HUES6 (cell line): ENCODE results near the gene BICC1.

Experiments
- H3K27ac ChIP-seq: 2 replicates; pipeline ENCODE4 v1.7.0; 2013; ENCODE audit warnings: low read depth, mild to moderate bottlenecking, low read length, inconsistent platforms
- H3K27me3 ChIP-seq: 2 replicates; pipeline ENCODE4 v1.6.1; 2013; ENCODE audit warnings: low read length; ENCODE audit not compliant: control insufficient read depth, insufficient read depth
- H3K36me3 ChIP-seq: 2 replicates; pipeline ENCODE4 v1.6.1; 2013; ENCODE audit warnings: low read length; ENCODE audit not compliant: control insufficient read depth, insufficient read depth
- H3K4me1 ChIP-seq: 2 replicates; pipeline ENCODE4 v1.6.1; 2013; ENCODE audit warnings: low read length; ENCODE audit not compliant: control insufficient read depth, insufficient read depth
- H3K4me3 ChIP-seq: 2 replicates; pipeline ENCODE4 v1.5.1; 2013; ENCODE audit warnings: low read depth, low read length
- H3K9ac ChIP-seq: one replicate; pipeline ENCODE4 v1.6.1; 2013; ENCODE audit warnings: mild to moderate bottlenecking, low read length
- H3K9me3 ChIP-seq: 2 replicates; pipeline ENCODE4 v1.6.1; 2013; ENCODE audit warnings: low read depth, low read length; ENCODE audit not compliant: control insufficient read depth, insufficient read depth

Gene BICC1

DNA sequence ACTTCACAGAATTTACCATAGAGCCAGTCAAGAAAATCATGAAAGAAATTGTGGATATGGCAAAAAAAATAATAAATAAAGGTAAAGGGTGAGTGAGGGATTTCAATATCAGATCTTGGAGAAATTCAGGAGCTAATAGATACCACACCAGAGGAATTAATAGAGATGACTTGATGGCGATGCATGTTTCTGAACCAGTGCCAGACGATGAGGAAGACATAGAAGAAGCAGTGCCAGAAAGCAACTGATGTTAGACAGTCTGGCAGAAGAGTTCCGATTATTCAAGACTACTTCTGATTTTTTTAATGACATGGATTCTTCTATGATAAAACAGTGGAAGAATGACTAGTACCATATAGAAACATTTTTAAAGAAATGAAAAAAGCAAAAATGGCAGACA is 314.7 kb downstream of the BICC1 start:
- no peaks in the 10 kb centered on the region for H3K9me3 ChIP-seq
- no peak overlapping the region for H3K4me3 ChIP-seq
- H3K27me3 ChIP-seq, result no peaks in the 10 kb centered on the region
- H3K4me1 ChIP-seq, result no peaks in the 10 kb centered on the region
- no peaks in the 10 kb centered on the region for H3K36me3 ChIP-seq
- no peak overlapping the region for H3K27ac ChIP-seq
- H3K9ac ChIP-seq, result no peak overlapping the region

DNA sequence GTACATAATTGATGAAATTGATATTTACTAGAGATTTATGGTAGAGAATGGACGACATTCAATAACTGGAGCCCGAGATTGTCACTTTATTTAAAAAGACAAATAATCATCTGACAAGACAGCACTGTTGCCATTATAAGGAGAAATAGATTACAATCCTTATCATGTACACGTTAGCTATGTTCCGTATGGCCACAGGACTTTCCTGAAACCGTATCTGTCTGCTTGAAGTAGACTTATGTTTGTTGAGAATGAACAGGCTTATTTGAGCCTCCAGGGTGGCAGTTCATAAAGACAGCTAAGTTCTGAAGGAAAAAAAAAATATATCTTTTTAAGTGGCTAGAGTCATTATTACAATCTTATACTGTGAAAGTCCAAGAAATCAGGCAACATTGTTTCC is 317.2 kb downstream of the BICC1 start:
- Histone ChIP-seq H3K4me1 (no peaks in the 10 kb centered on the region), H3K9me3 (no peaks in the 10 kb centered on the region), H3K36me3 (no peaks in the 10 kb centered on the region), H3K9ac (no peak overlapping the region), H3K4me3 (no peak overlapping the region), H3K27me3 (no peaks in the 10 kb centered on the region), H3K27ac (no peak overlapping the region)

DNA sequence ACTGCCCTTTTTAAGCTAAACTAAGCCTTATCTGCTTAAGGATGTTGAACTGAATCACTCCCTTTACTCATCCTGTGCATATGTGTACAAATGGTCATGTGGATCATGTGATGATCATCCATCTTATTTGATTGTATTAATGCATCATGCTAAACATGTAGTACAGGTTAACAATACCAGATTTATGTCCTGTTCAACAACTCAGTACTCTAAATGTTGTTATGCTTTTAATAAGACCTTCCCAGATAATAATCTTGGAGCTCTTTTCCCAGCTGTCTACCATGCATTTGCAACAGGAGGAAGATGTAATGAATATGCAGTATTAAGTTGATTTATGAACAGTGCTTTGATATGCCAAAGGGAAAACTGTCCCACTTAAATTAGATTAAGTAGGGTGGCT is 318.0 kb downstream of the BICC1 start:
- no peaks in the 10 kb centered on the region for H3K4me1 ChIP-seq
- H3K27me3 ChIP-seq, result no peaks in the 10 kb centered on the region
- H3K9ac ChIP-seq, result no peak overlapping the region
- H3K4me3 ChIP-seq, result no peak overlapping the region
- H3K36me3 ChIP-seq, result no peaks in the 10 kb centered on the region
- no peaks in the 10 kb centered on the region for H3K9me3 ChIP-seq
- H3K27ac ChIP-seq, result no peak overlapping the region

DNA sequence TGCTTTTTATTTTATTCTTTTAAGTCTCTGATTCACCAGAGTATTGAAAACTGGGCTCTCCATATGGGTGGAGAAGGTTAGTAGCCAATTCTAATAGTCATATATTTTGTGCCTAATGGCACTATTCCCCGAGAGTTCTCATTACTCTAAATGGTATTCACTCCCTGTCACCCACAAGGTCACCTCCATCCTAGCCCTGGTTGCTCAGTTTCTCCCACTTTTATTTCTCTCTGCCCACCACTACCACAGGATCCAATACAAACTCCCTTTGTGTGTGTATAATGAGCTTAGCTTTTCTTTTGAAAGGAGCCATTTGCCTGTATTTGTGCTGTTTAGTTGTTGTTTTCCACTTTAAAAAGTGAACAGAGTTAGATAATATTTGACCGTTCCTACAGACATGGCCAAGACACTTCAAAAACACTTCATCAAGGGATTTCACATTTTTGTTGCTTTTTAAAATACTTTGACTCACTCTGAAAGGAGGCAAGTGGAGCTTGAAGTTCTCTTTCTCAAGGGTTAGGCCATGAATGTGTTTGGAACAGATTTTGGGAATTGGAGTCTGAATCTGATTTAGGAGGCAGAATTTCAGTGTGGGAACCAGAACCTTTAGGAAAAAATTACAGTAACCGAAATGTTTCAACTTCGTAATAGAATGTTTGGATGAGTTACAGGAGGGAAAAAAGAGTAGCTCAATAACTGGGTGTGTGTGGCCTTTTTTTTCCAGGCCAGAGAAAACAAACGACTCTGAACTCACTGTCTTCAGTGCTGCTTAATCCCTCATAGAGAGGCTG is 321.3 kb downstream of the BICC1 start:
- Histone ChIP-seq H3K27ac (no peak overlapping the region), H3K36me3 (no peaks in the 10 kb centered on the region), H3K4me3 (no peak overlapping the region), H3K9ac (no peak overlapping the region), H3K4me1 (no peaks in the 10 kb centered on the region), H3K27me3 (no peaks in the 10 kb centered on the region), H3K9me3 (0 out of 2 replicates have a peak, but pooled peaks cover 6% of the 10 kb centered on the region)

DNA sequence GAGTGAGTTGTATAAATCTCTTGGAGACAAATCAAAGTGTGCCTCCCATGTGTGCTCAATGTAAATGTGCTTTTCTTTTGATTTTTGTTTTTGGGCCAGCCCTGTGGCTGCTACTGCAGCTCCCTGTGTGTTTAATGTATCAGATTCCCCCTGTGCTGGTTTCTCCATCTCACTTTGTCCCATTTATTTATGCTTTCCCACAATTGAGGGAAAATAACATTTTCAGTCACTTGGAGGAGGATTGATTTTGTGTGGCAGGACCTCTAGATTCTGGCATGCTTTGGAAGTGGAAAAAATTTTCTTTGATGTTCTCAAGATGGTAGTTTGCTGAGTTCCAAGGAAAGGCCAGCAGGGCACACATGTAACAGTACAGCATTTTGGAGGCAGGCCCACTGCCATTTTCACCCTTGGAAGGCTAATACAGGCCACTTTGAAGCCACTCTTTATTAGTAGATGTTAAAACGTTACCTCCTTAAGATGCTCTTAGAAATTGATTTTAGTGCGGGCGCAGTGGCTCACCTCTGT is 323.6 kb downstream of the BICC1 start:
- Histone ChIP-seq H3K36me3 (no peaks in the 10 kb centered on the region), H3K9ac (no peak overlapping the region), H3K4me1 (no peaks in the 10 kb centered on the region), H3K4me3 (no peak overlapping the region), H3K9me3 (0 out of 2 replicates have a peak, but pooled peaks cover 6% of the 10 kb centered on the region), H3K27ac (no peak overlapping the region), H3K27me3 (no peaks in the 10 kb centered on the region)

DNA sequence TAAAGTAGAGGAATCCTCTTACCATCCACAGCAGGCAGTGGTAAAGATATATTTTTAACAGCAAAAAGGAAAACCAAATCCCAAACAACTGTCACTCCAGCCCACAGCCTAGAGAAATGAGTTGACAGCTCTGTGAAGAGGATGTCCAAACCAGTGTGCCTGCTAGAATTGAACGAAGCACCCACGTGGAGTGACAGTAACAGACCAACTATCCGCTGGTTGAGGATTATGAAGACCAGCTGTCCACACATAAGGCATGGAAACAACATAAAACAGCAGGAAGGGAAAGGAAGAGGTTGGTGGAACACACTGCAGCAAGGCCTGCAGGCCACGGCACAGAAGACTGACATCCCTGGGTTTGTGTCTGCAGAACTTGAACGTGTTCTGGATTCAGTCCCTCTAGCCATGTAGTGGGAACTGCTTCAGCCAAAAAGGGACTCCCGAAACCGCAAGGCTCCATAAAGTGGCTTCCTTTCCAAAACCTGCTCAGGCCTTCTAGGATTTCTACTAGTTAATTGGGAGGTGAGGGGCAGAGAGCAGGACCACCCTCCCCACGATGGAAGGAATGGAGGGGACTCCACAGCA is 324.4 kb downstream of the BICC1 start:
- H3K27me3 ChIP-seq, result no peaks in the 10 kb centered on the region
- 0 out of 2 replicates have a peak, but pooled peaks cover 6% of the 10 kb centered on the region for H3K9me3 ChIP-seq
- no peaks in the 10 kb centered on the region for H3K36me3 ChIP-seq
- H3K9ac ChIP-seq, result no peak overlapping the region
- no peak overlapping the region for H3K4me3 ChIP-seq
- no peak overlapping the region for H3K27ac ChIP-seq
- H3K4me1 ChIP-seq, result no peaks in the 10 kb centered on the region

DNA sequence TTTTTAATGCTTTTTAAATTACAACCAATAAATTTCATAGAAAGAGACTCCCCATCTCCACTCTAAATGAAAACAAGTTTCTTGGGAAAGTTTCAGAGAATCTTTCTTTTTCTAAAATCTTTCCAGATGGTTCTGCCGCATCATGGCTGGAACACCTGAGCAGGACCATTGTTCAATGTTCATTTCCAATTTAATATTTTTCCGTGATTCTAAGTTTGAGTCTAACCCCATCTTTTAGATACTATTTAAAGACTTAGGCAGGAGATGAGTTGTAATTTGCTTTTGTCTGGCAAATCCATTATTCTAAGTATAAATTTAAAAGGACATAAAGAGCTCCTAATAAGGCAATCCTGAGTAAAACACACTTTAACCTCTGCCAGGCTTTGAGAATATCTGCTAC is 325.2 kb downstream of the BICC1 start:
- H3K27me3 ChIP-seq, result no peaks in the 10 kb centered on the region
- H3K36me3 ChIP-seq, result no peaks in the 10 kb centered on the region
- no peaks in the 10 kb centered on the region for H3K4me1 ChIP-seq
- H3K4me3 ChIP-seq, result no peak overlapping the region
- H3K9me3 ChIP-seq, result 0 out of 2 replicates have a peak, but pooled peaks cover 6% of the 10 kb centered on the region
- no peak overlapping the region for H3K27ac ChIP-seq
- H3K9ac ChIP-seq, result no peak overlapping the region

DNA sequence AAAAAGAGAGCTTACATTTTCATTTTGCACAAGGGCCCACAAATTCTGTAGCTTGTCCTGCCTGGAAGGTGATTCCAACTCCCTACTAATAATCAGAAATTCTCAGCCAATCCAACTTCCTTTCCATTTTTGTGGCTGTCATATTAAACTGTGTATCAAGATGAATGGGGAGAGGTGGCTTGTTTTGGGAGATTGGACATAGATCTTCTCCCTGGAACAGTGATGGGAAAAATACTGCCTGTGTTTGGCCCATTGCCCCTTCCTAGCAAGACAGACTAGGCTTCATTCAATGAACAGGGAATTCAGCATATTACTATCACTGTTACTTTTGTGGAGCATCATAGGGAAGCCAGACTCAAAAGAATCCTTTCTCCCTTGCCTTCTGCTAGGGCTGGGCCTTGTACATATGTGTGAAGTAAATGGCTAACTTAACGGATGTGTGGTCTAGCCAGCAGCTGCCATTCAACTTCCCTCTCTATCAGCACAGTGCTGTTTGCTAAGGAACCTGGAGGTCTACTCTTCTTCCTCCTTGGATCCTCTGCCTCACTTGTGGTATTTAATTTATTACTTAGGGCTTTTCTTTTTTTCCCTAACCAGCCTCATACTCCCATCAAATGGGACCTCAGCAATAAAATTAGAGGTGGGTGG is 326.0 kb downstream of the BICC1 start:
- Histone ChIP-seq H3K4me1 (peaks cover 3% of the 10 kb centered on the region; the same call in 1 of the 2 replicates), H3K9ac (no peak overlapping the region), H3K4me3 (no peak overlapping the region), H3K36me3 (no peaks in the 10 kb centered on the region), H3K9me3 (0 out of 2 replicates have a peak, but pooled peaks cover 6% of the 10 kb centered on the region), H3K27me3 (no peaks in the 10 kb centered on the region), H3K27ac (no peak overlapping the region)

DNA sequence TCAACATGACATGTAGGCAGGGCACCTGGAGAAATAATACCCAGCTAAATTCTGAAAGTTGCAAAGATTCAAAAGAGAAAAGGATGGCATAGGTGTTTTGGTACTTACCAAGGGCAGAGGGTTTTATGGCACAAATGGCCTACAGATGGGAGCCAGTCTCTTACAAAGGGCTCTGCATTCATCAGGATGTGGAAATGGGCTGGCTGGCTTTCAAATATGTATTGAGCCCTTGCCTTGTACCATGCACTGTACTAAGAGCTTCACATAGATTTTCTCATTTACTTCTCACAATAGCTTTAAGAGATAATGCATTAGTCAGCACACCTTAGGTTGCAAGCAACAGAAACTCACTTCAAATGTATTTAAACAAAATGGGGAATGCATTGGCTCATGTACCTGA is 327.1 kb downstream of the BICC1 start:
- H3K36me3 ChIP-seq, result no peaks in the 10 kb centered on the region
- no peak overlapping the region for H3K9ac ChIP-seq
- 0 out of 2 replicates have a peak, but pooled peaks cover 6% of the 10 kb centered on the region for H3K9me3 ChIP-seq
- no peaks in the 10 kb centered on the region for H3K27me3 ChIP-seq
- H3K4me3 ChIP-seq, result no peak overlapping the region
- H3K27ac ChIP-seq, result no peak overlapping the region
- peaks cover 7% of the 10 kb centered on the region; the same call in 1 of the 2 replicates for H3K4me1 ChIP-seq

DNA sequence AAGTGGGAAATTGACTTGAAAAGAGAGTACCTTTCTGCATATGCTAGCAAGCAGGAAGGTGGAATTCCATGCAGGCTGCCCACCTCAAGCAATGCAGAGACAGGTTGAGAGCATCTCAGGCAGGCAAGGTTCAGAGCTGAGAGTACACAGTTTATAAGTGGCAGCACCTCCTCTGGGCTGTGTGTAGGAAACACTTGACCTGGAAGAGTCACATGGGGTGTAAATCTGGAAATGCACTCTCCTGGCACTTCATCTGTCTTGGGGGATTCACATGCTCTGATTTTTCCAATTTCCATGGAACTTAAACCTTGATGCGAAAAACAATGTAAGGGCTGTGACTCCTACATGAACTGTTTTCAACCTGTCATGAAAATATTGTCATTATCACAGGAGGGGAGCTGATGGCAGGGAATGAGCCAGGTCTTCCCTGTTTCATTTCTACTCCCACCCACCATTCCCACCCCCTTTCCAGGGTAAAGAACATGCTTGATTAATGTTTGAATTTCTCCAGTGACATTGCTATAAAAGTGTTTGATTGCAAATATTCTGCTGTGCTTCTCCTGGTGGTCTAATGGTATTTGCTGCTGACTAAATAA is 328.3 kb downstream of the BICC1 start:
- Histone ChIP-seq H3K36me3 (no peaks in the 10 kb centered on the region), H3K27ac (no peak overlapping the region), H3K9me3 (0 out of 2 replicates have a peak, but pooled peaks cover 6% of the 10 kb centered on the region), H3K27me3 (no peaks in the 10 kb centered on the region), H3K4me1 (peaks cover 7% of the 10 kb centered on the region; the same call in 1 of the 2 replicates), H3K9ac (no peak overlapping the region), H3K4me3 (no peak overlapping the region)
